Activated naive CD4-positive, alpha-beta T cell treated with anti-CD3 and anti-CD28 coated beads, Interleukin-2, amount 50 U/mL, for 16 hours (primary cell): ENCODE data around the gene STK32B.
"Not testable (repeated sequence)": the region's sequence is repeated elsewhere in the genome, so short reads cannot be mapped to it uniquely, and the experiment has no call there.

Experiments
- DNase-seq: peaks from one replicate; pipeline ENCODE4 v3.0.0-alpha.2; 2020

STK32B gene

GRCh38 chr4:5165420-5166369 is 114.4 kb downstream of the STK32B start:
- DNase-seq: no peak

GRCh38 chr4:5166377-5166776 is 115.1 kb downstream of the STK32B start:
- DNase-seq: no peak

GRCh38 chr4:5168891-5169290 is 117.6 kb downstream of the STK32B start:
- DNase-seq: no peak

- not testable (repeated sequence) for DNase-seq
Measured at GRCh38 chr4:5175836-5176235, 124.6 kb downstream of the STK32B start.

GRCh38 chr4:5184606-5185005 is 133.3 kb downstream of the STK32B start:
- no peak for DNase-seq

- DNase-seq: no peak
Measured at GRCh38 chr4:5185551-5185950, 134.3 kb downstream of the STK32B start.

- DNase-seq: no peak
Measured at GRCh38 chr4:5186271-5187064, 135.2 kb downstream of the STK32B start.

GRCh38 chr4:5188130-5188529 is 136.8 kb downstream of the STK32B start:
- DNase-seq: no peak

GRCh38 chr4:5191831-5192230 is 140.6 kb downstream of the STK32B start:
- DNase-seq: no peak

GRCh38 chr4:5192271-5192670 is 141.0 kb downstream of the STK32B start:
- DNase-seq: no peak

GRCh38 chr4:5192678-5193077 is 141.4 kb downstream of the STK32B start:
- no peak for DNase-seq

GRCh38 chr4:5198656-5199541 is 147.6 kb downstream of the STK32B start:
- no peak for DNase-seq

GRCh38 chr4:5199912-5200311 is 148.6 kb downstream of the STK32B start:
- no peak for DNase-seq

GRCh38 chr4:5200513-5200912 is 149.2 kb downstream of the STK32B start:
- no peak for DNase-seq

GRCh38 chr4:5203309-5203992 is 152.2 kb downstream of the STK32B start:
- DNase-seq: no peak

- DNase-seq: no peak
Measured at GRCh38 chr4:5203993-5204310, 152.7 kb downstream of the STK32B start.

GRCh38 chr4:5204781-5205180 is 153.5 kb downstream of the STK32B start:
- DNase-seq: no peak

GRCh38 chr4:5206016-5206790 is 154.9 kb downstream of the STK32B start:
- DNase-seq: no peak

- DNase-seq: no peak
Measured at GRCh38 chr4:5209862-5210261, 158.6 kb downstream of the STK32B start.

- no peak for DNase-seq
Measured at GRCh38 chr4:5211282-5211839, 160.1 kb downstream of the STK32B start.
